Dendritic cell treated with granulocyte-macrophage colony-stimulating factor and Interleukin-4, amounts not matched to agents 40 ng/mL and 50 ng/mL, for 4 days (primary cell): ENCODE data around the gene VTI1B.
A peak's percentile ranks its signal among the peaks of the same experiment; 100 is the strongest.
"Not testable (repeated sequence)": the region's sequence is repeated elsewhere in the genome, so short reads cannot be mapped to it uniquely, and the experiment has no call there.

Experiments used
- H3K27ac Mint-ChIP-seq: one replicate; pipeline ENCODE4 v1.8.0; 2022; ENCODE audit warnings: mild to moderate bottlenecking, mixed read lengths
- H3K27me3 Mint-ChIP-seq: one replicate; pipeline ENCODE4 v1.8.0; 2022; ENCODE audit warnings: mild to moderate bottlenecking, mixed read lengths
- H3K36me3 Mint-ChIP-seq: one replicate; pipeline ENCODE4 v1.8.0; 2022; ENCODE audit warnings: low read depth, mixed read lengths
- H3K4me1 Mint-ChIP-seq: one replicate; pipeline ENCODE4 v1.8.0; 2022; ENCODE audit warnings: low read depth, mixed read lengths
- H3K4me3 Mint-ChIP-seq: one replicate; pipeline ENCODE4 v1.8.0; 2022; ENCODE audit warnings: mild to moderate bottlenecking, moderate library complexity, mixed read lengths
- H3K9me3 Mint-ChIP-seq: one replicate; pipeline ENCODE4 v1.8.0; 2022; ENCODE audit warnings: mixed read lengths
- intact Hi-C: fragments of 100-400 bp; cut with micrococcal nuclease; formaldehyde crosslinking; loops from one replicate; pipeline ENCODE4 v1.15.0; 2022

Gene VTI1B

GRCh38 chr14:67674480-67675218 lies at the start of gene VTI1B:
VTI1B (minus strand) TSS chr14:67674632; CDS start chr14:67674489, 143 bp downstream.
- Mint-ChIP-seq H3K4me3 (peak within 1 kb of the TSS; percentile 92), H3K9me3 (no peaks in the 10 kb centered on the region), H3K4me1 (peaks cover 53% of the 10 kb centered on the region), H3K27me3 (no peaks in the 10 kb centered on the region), H3K27ac (peak within 1 kb of the TSS; percentile 96), H3K36me3 (peaks cover 69% of the 10 kb centered on the region)
- intact Hi-C loops: loop anchor here (1.0 kb wide), 1 partner anchor 74 kb away; the partner anchor contains the start of gene PIGH

GRCh38 chr14:67722293-67722692 lies 47.9 kb upstream of the VTI1B start:
- H3K27ac Mint-ChIP-seq: no peak overlapping the region
- intact Hi-C loops: no loop called here
- peaks cover 32% of the 10 kb centered on the region for H3K27me3 Mint-ChIP-seq
- peak overlapping the region; percentile 8 for H3K4me3 Mint-ChIP-seq
- no peaks in the 10 kb centered on the region for H3K36me3 Mint-ChIP-seq
- H3K9me3 Mint-ChIP-seq: no peaks in the 10 kb centered on the region
- H3K4me1 Mint-ChIP-seq: peaks cover 13% of the 10 kb centered on the region

GRCh38 chr14:67721875-67722274 lies 47.4 kb upstream of the VTI1B start:
- H3K4me1 Mint-ChIP-seq: peaks cover 13% of the 10 kb centered on the region
- H3K9me3 Mint-ChIP-seq: no peaks in the 10 kb centered on the region
- no peak overlapping the region for H3K4me3 Mint-ChIP-seq
- H3K27ac Mint-ChIP-seq: no peak overlapping the region
- H3K36me3 Mint-ChIP-seq: no peaks in the 10 kb centered on the region
- intact Hi-C loops: no loop called here
- peaks cover 31% of the 10 kb centered on the region for H3K27me3 Mint-ChIP-seq

- Mint-ChIP-seq H3K36me3 (no peaks in the 10 kb centered on the region), H3K27ac (no peak overlapping the region), H3K4me3 (no peak overlapping the region), H3K4me1 (peaks cover 13% of the 10 kb centered on the region), H3K27me3 (peaks cover 28% of the 10 kb centered on the region), H3K9me3 (no peaks in the 10 kb centered on the region)
- intact Hi-C loops: no loop called here
These were observed 45.4 kb upstream of the VTI1B start for GRCh38 chr14:67719866-67720265.

- intact Hi-C loops, H3K4me3 Mint-ChIP-seq, H3K27ac Mint-ChIP-seq, H3K36me3 Mint-ChIP-seq, H3K9me3 Mint-ChIP-seq: not testable (repeated sequence)
- H3K4me1 Mint-ChIP-seq: peaks cover 13% of the 10 kb centered on the region
- H3K27me3 Mint-ChIP-seq: peaks cover 27% of the 10 kb centered on the region
These were observed 45.0 kb upstream of the VTI1B start for GRCh38 chr14:67719385-67719784.

- Mint-ChIP-seq H3K4me1 (peaks cover 13% of the 10 kb centered on the region), H3K9me3 (no peaks in the 10 kb centered on the region), H3K36me3 (no peaks in the 10 kb centered on the region), H3K27ac (no peak overlapping the region), H3K27me3 (peaks cover 20% of the 10 kb centered on the region), H3K4me3 (no peak overlapping the region)
- intact Hi-C loops: no loop called here
These were observed 43.8 kb upstream of the VTI1B start for GRCh38 chr14:67718265-67718664.

GRCh38 chr14:67717048-67717447 lies 42.6 kb upstream of the VTI1B start:
- peaks cover 8% of the 10 kb centered on the region for H3K27me3 Mint-ChIP-seq
- H3K36me3 Mint-ChIP-seq: no peaks in the 10 kb centered on the region
- peaks cover 3% of the 10 kb centered on the region for H3K4me1 Mint-ChIP-seq
- intact Hi-C loops: no loop called here
- no peak overlapping the region for H3K4me3 Mint-ChIP-seq
- no peaks in the 10 kb centered on the region for H3K9me3 Mint-ChIP-seq
- H3K27ac Mint-ChIP-seq: no peak overlapping the region

GRCh38 chr14:67710209-67710608 lies 35.8 kb upstream of the VTI1B start:
- H3K27ac Mint-ChIP-seq: no peak overlapping the region
- no peaks in the 10 kb centered on the region for H3K4me1 Mint-ChIP-seq
- H3K9me3 Mint-ChIP-seq: peaks cover 10% of the 10 kb centered on the region
- H3K4me3 Mint-ChIP-seq: no peak overlapping the region
- intact Hi-C loops: no loop called here
- peaks cover 2% of the 10 kb centered on the region for H3K27me3 Mint-ChIP-seq
- no peaks in the 10 kb centered on the region for H3K36me3 Mint-ChIP-seq

GRCh38 chr14:67709796-67710195 lies 35.4 kb upstream of the VTI1B start:
- H3K4me1 Mint-ChIP-seq, H3K27ac Mint-ChIP-seq, H3K27me3 Mint-ChIP-seq, H3K4me3 Mint-ChIP-seq, H3K36me3 Mint-ChIP-seq, H3K9me3 Mint-ChIP-seq, intact Hi-C loops: not testable (repeated sequence)

- H3K4me3 Mint-ChIP-seq, H3K4me1 Mint-ChIP-seq, H3K27me3 Mint-ChIP-seq, H3K36me3 Mint-ChIP-seq, H3K27ac Mint-ChIP-seq, intact Hi-C loops, H3K9me3 Mint-ChIP-seq: not testable (repeated sequence)
These were observed 34.9 kb upstream of the VTI1B start for GRCh38 chr14:67709346-67709745.

GRCh38 chr14:67705211-67705610 lies 30.8 kb upstream of the VTI1B start:
- Mint-ChIP-seq H3K4me1 (peaks cover 30% of the 10 kb centered on the region), H3K4me3 (no peak overlapping the region), H3K27ac (no peak overlapping the region), H3K27me3 (no peaks in the 10 kb centered on the region), H3K36me3 (no peaks in the 10 kb centered on the region), H3K9me3 (peaks cover 8% of the 10 kb centered on the region)
- intact Hi-C loops: loop anchor here (2.0 kb wide), 2 partner anchors 38 to 278 kb away; no protein-coding TSS in a partner anchor

- H3K4me1 Mint-ChIP-seq: peaks cover 36% of the 10 kb centered on the region
- peak overlapping the region; percentile 76 for H3K27ac Mint-ChIP-seq
- intact Hi-C loops: loop anchor here (1.0 to 2.0 kb wide), 4 partner anchors 38 to 278 kb away; no protein-coding TSS in a partner anchor
- no peaks in the 10 kb centered on the region for H3K36me3 Mint-ChIP-seq
- H3K4me3 Mint-ChIP-seq: no peak overlapping the region
- H3K27me3 Mint-ChIP-seq: no peaks in the 10 kb centered on the region
- peaks cover 2% of the 10 kb centered on the region for H3K9me3 Mint-ChIP-seq
These were observed 30.2 kb upstream of the VTI1B start for GRCh38 chr14:67704484-67705089.

GRCh38 chr14:67703997-67704396 lies 29.6 kb upstream of the VTI1B start:
- intact Hi-C loops: loop anchor here (1.0 to 2.0 kb wide), 4 partner anchors 37 to 277 kb away; no protein-coding TSS in a partner anchor
- Mint-ChIP-seq H3K9me3 (no peaks in the 10 kb centered on the region), H3K4me3 (peak overlapping the region; percentile 39), H3K4me1 (peaks cover 36% of the 10 kb centered on the region), H3K27ac (peak overlapping the region; percentile 76), H3K27me3 (no peaks in the 10 kb centered on the region), H3K36me3 (no peaks in the 10 kb centered on the region)

GRCh38 chr14:67701492-67701891 lies 27.1 kb upstream of the VTI1B start, which contains the start of gene RDH12:
RDH12 (plus strand) TSS chr14:67701886; CDS start chr14:67722643, 20,757 bp downstream.
- H3K27me3 Mint-ChIP-seq, H3K9me3 Mint-ChIP-seq, H3K36me3 Mint-ChIP-seq, intact Hi-C loops: not testable (repeated sequence)
- peaks cover 54% of the 10 kb centered on the region for H3K4me1 Mint-ChIP-seq
- peak within 1 kb of the TSS; percentile 55 for H3K4me3 Mint-ChIP-seq
- peak within 1 kb of the TSS; percentile 89 for H3K27ac Mint-ChIP-seq
